ENCODE results near the gene DRAXIN. TPM values are rescaled to one million over a fixed set of nuclear protein-coding genes. Genes with fewer than 3 reads are reported as not detected.

The DRAXIN gene
- total RNA-seq, 4 donors from 2014 or later: not detected

GRCh38 chr1:11697188-11697892, 5.8 kb downstream of the DRAXIN start:
- no peak overlapping the region for H3K4me3 ChIP-seq
- H3K27ac ChIP-seq: no peak overlapping the region
- ATAC-seq: no peak
- peaks cover 0 to 13% of the 10 kb centered on the region in 2 donors for H3K4me1 ChIP-seq
- in situ Hi-C loops (cut with MboI; ENCODE audit: low sequenced_read_pairs in 4 of 4) (no loop called here), intact Hi-C loops (cut with DNase I; ENCODE audit: low total_unique reads) (no loop called here)
- H3K9me3 ChIP-seq: no peaks in the 10 kb centered on the region
- H3K36me3 ChIP-seq: no peaks in the 10 kb centered on the region
- peaks cover 55 to 63% (median 55%) of the 10 kb centered on the region in 3 donors for H3K27me3 ChIP-seq
- TF ChIP-seq, protein P1, sequence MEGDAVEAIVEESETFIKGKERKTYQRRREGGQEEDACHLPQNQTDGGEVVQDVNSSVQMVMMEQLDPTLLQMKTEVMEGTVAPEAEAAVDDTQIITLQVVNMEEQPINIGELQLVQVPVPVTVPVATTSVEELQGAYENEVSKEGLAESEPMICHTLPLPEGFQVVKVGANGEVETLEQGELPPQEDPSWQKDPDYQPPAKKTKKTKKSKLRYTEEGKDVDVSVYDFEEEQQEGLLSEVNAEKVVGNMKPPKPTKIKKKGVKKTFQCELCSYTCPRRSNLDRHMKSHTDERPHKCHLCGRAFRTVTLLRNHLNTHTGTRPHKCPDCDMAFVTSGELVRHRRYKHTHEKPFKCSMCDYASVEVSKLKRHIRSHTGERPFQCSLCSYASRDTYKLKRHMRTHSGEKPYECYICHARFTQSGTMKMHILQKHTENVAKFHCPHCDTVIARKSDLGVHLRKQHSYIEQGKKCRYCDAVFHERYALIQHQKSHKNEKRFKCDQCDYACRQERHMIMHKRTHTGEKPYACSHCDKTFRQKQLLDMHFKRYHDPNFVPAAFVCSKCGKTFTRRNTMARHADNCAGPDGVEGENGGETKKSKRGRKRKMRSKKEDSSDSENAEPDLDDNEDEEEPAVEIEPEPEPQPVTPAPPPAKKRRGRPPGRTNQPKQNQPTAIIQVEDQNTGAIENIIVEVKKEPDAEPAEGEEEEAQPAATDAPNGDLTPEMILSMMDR (IDR thresholded peaks at IDR 0.05 in 4 of 5, conservative IDR thresholded peaks at IDR 0.05 in 1 of 5): no peak
- TF ChIP-seq POLR2A (IDR thresholded peaks at IDR 0.05): no peak
- DNase-seq: no peak

- in situ Hi-C loops (cut with MboI; ENCODE audit: low sequenced_read_pairs in 4 of 4) (no loop called here), intact Hi-C loops (cut with DNase I; ENCODE audit: low total_unique reads) (no loop called here)
- Histone ChIP-seq H3K27ac (no peak overlapping the region), H3K4me1 (peaks cover 0 to 13% of the 10 kb centered on the region in 2 donors), H3K27me3 (peaks cover 51 to 63% (median 55%) of the 10 kb centered on the region in 3 donors), H3K36me3 (no peaks in the 10 kb centered on the region), H3K9me3 (no peaks in the 10 kb centered on the region), H3K4me3 (no peak overlapping the region)
- TF ChIP-seq POLR2A (IDR thresholded peaks at IDR 0.05): no peak
- TF ChIP-seq, protein P1 (IDR thresholded peaks at IDR 0.05 in 4 of 5, conservative IDR thresholded peaks at IDR 0.05 in 1 of 5): no peak
- no peak for ATAC-seq
- DNase-seq: no peak
These were observed 6.3 kb downstream of the DRAXIN start for GRCh38 chr1:11697893-11698210.

DNA sequence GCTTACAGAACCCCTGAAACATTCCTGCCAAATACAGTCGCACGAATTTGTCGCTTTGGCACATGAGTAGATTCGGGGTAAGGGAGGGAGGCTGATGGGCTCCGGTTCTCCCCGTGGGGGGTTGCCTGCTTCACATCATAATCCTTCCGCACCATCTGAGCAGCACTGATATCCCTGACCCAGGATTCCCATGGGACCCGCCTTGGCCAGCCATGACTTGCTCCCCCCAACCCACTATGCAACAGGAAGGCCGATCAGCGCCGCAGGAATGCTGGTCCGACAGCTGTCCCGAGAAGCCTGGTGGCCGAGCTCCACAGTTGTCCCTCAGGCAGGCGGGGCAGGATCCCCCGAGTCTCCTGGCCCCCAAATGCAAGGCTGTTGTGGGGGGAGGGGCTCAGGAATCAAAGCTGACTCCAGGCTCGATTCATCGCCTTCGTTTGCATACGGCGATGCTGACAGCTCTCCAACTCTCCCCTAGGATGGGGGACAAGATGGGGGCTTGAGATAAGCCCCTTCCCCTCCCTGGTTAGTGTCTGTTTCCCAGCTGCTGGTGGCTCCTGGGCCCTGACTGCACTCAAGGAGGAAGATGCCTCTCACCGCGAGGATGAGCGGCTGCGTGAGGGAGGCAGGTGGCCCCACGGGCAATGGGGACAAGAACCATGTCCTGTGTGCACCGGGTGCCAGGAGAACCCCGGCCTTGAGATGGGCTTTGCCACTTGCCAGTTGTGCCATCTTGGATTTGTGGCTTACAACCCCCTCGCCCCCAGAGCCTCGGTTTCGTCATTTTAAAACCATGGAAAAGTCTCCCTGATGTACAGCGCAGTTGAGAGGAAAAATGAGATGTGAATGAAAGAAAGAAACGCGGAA, 9.3 kb downstream of the DRAXIN start:
- Histone ChIP-seq H3K4me3 (no peak overlapping the region), H3K27ac (no peak overlapping the region), H3K36me3 (no peaks in the 10 kb centered on the region), H3K9me3 (no peaks in the 10 kb centered on the region), H3K4me1 (peaks cover 0 to 13% of the 10 kb centered on the region in 2 donors), H3K27me3 (peaks cover 39 to 43% (median 40%) of the 10 kb centered on the region in 3 donors)
- DNase-seq (no peak), ATAC-seq (no peak)
- intact Hi-C loops (cut with DNase I; ENCODE audit: low total_unique reads): no loop called here
- TF ChIP-seq, protein P1 (IDR thresholded peaks at IDR 0.05 in 4 of 5, conservative IDR thresholded peaks at IDR 0.05 in 1 of 5): no peak
- TF ChIP-seq POLR2A (IDR thresholded peaks at IDR 0.05): no peak
- in situ Hi-C loops (cut with MboI; ENCODE audit: low sequenced_read_pairs in 4 of 4): no loop called here

DNA sequence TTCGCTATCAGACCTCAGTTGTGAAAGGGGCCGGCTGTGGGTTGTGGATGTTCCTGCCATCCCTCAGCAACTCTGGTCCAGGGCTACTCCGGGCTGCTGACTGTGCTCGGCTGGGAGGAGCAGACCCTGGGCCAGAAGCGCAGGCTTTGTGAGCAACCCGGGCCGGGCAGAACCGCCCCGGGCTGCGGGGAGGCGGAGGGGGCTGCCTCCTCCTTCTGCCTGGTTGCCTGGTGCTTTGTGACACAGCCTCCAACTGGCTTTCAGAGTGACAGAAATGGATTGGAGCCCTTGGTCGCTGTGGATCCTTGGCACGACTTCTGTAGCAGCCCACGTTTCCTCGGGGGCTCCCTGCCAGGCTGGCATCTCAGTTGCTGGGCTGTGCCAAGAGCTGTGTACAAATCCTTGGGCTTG, 10.0 kb downstream of the DRAXIN start:
- Histone ChIP-seq H3K4me3 (peak overlapping the region in 1 of 4 donors; percentile 25), H3K36me3 (no peaks in the 10 kb centered on the region), H3K4me1 (peaks cover 0 to 13% of the 10 kb centered on the region in 2 donors), H3K27me3 (peaks cover 39 to 43% (median 40%) of the 10 kb centered on the region in 3 donors), H3K9me3 (no peaks in the 10 kb centered on the region), H3K27ac (no peak overlapping the region)
- intact Hi-C loops (cut with DNase I; ENCODE audit: low total_unique reads): no loop called here
- TF ChIP-seq, protein P1 (IDR thresholded peaks at IDR 0.05 in 4 of 5, conservative IDR thresholded peaks at IDR 0.05 in 1 of 5): no peak
- TF ChIP-seq POLR2A (IDR thresholded peaks at IDR 0.05): no peak
- in situ Hi-C loops (cut with MboI; ENCODE audit: low sequenced_read_pairs in 4 of 4): no loop called here
- ATAC-seq (no peak), DNase-seq (no peak)
